GM19023 (cell line): ENCODE data around the gene TRANK1.
"Not testable (repeated sequence)": the region's sequence is repeated elsewhere in the genome, so short reads cannot be mapped to it uniquely, and the experiment has no call there.

ENCODE experiments used
- ATAC-seq: cut with Tn5 transposase; IDR thresholded peaks from one replicate; pipeline ENCODE4 v1.9.1; 2021; ENCODE audit warnings: mild to moderate bottlenecking, moderate library complexity; ENCODE audit not compliant: unreplicated experiment

TRANK1 gene

DNA sequence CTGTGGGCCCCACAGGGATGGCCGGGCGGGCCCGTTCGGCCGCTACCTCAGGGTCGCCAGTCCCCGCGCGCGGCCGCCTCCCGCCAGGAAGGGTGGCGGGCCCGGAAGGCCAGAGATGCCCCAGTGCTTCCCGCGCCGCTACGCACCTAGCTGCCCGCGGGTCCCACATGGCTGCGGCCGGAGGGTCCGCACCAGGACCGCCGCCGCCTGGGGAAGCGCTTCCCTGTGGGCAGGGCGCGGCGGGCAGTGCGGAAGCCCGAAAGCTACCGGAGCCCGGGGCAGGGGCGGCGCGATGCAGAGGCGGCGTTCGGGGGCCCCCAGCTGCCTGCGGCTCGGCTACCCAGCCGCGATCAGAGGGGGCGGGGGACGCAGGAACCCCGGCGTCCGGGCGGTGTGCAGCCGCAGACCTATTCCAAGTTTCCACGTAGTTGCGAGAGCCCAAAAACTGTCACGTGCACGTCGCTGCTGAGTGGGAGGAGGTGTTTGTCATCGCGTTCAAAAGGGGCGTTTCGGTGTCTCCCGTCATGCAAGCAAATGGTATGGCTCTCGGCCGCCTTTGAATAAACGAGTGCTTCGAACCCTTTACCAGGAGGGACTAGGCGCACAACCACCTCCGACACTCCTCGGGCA, at the start of gene TRANK1:
Gene TRANK1, minus strand, starts transcription at position 414 of the 630 bp plus-strand sequence. Its CDS starts 245 bp downstream, at position 169.
- peak; percentile 66 for ATAC-seq

DNA sequence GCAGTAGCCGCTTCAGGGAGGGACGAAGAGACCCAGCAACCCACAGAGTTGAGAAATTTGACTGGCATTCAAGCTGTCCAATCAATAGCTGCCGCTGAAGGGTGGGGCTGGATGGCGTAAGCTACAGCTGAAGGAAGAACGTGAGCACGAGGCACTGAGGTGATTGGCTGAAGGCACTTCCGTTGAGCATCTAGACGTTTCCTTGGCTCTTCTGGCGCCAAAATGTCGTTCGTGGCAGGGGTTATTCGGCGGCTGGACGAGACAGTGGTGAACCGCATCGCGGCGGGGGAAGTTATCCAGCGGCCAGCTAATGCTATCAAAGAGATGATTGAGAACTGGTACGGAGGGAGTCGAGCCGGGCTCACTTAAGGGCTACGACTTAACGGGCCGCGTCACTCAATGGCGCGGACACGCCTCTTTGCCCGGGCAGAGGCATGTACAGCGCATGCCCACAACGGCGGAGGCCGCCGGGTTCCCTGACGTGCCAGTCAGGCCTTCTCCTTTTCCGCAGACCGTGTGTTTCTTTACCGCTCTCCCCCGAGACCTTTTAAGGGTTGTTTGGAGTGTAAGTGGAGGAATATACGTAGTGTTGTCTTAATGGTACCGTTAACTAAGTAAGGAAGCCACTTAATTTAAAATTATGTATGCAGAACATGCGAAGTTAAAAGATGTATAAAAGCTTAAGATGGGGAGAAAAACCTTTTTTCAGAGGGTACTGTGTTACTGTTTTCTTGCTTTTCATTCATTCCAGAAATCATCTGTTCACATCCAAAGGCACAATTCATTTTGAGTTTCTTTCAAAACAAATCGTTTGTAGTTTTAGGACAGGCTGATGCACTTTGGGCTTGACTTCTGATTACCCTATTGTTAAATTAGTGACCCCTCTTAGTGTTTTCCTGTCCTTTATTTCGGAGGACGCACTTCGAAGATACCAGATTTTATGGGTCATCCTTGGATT, 48.8 kb upstream of the TRANK1 start, which contains the start of gene MLH1:
Gene MLH1, plus strand, starts transcription at position 193 of the 958 bp plus-strand sequence. Its CDS starts 30 bp downstream, at position 223.
- peak; percentile 91 for ATAC-seq

- ATAC-seq, result peak; percentile 84
Measured at GRCh38 chr3:36992806-36993325, 48.0 kb upstream of the TRANK1 start, which contains the start of gene EPM2AIP1. EPM2AIP1 (minus strand) TSS chr3:36993131; CDS start chr3:36993077, 54 bp downstream.

DNA sequence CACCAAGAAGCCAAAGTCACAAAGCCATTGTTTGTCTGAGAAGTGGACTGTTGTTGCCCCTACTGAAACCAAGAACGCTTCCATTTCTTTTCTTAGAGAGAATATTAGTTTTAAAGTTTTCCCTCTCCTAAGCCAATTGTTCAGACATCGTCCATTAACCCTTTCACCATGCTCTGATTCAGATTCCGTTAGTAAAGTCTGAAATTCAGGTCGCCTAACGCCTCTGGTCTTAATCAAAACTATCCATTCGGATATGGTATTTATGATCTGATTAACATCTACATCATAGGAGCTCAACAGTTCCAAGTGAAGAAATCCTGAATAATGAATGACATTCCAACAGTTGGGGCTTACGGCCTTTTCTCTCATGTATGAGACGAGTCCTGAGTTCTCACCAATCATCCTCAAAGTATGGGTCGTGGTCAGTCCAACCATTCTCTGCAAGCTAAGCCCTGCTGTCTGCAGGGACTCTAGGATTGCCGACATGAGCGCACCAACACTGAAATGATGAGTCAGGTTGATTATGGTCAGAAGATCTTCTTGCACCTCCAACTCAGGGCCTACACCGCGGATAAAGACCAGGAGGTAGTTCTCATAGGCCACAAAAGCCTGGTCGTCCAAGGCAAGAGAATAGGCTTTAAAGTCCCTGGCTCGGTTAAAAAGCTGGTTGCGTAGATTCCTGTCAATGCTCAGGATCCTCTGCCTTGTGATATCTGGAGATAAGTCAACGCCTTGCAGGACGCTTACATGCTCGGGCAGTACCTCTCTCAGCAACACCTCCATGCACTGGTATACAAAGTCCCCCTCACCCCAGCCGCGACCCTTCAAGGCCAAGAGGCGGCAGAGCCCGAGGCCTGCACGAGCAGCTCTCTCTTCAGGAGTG, 47.3 kb upstream of the TRANK1 start:
- no peak for ATAC-seq

DNA sequence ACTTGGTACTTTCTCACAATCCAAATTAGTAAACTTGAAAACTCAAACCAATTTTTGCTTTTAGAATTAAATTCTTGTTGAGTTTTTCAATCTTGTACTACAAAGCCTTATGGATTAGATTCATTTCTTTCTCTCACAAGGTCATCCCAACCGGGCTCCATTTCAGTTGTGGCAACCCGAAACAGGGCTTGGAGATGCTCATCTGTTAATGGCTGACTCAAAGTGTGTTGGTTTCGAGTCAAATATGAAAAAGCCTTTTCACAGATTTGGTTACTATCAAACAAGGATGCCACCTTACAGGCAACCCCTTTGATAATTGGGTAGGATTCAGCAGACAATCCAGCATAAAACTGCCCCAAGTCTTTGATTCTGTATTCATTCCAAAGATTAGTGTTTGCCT, 46.3 kb upstream of the TRANK1 start:
- ATAC-seq, result no peak

DNA sequence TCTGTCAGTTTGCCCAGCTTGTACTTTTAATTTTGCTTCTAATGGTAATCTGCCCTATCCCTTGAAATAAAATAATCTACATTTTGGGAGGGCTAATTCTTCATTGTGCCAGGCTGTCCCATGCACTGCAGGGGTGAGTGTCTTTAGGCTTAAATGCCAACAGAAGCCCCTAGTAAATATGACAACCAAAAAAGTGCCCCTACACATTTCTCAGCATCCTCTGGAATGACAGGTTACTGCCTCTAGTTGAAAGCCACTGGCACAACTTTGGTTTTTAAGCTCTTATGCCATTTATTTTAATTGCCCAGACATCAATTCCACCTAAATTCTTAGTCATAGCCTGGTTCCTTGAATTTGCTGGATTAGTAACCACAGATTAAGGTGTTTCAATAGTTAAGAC, 44.7 kb upstream of the TRANK1 start:
- ATAC-seq, result no peak

DNA sequence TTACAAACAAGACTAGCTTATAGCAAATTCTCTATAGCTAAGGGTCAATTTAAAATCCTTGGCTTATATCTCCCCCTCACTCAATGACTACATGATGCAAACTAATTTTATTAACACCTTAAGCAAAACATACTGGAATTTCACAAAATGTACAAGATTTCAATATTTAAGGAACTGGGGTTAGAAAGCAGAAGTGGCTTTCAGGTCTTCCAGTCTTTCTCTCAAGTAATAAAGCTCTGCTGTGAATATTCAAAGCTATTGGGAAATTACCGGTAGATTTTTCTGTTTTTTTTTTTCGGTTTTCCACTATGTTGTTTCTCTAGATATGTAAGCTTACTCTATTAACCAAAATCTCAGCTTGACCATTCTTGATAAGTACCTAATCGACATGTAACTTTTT, 44.2 kb upstream of the TRANK1 start:
- ATAC-seq, result no peak

- no peak for ATAC-seq
Measured at GRCh38 chr3:36988356-36988755, 43.5 kb upstream of the TRANK1 start.

- ATAC-seq, result no peak
Measured at GRCh38 chr3:36981006-36981405, 36.2 kb upstream of the TRANK1 start.

DNA sequence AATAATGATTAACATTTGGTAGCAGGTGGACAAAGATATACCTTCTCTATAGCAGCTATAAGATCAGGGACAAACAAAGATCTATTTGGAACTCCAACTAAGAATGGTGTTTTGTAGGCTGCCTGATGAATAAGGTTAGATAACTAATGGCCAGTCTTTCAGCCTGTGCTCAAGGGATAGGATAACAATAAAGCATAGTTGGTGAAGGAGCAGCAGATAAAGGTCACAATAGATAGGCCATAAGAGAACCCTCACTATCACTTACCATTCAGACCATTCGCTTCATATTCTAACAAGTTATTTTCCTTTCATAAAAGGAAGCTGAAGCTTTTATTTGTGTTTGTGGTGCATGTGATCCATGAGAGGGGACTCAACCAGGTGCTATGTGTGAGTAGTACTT, 28.3 kb upstream of the TRANK1 start:
- no peak for ATAC-seq

DNA sequence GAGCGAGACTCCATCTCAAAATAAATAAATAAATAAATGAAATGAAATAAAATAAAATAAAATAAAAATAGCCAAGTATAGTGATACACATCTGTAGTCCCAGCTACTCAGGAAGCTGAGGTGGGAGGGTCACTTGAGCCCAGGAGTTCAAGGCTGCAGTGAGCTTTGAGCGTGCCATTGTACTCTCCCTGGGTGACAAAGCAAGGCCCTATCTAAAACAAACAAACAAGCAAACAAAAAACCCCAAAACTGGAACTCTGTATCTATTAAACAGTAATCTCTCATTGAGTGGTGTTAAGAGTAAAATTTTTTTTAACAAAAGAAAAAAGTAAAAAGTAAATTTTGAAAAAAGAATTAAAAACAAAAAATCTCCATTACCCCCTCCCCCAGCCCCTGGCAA, 27.3 kb upstream of the TRANK1 start:
- no peak for ATAC-seq

DNA sequence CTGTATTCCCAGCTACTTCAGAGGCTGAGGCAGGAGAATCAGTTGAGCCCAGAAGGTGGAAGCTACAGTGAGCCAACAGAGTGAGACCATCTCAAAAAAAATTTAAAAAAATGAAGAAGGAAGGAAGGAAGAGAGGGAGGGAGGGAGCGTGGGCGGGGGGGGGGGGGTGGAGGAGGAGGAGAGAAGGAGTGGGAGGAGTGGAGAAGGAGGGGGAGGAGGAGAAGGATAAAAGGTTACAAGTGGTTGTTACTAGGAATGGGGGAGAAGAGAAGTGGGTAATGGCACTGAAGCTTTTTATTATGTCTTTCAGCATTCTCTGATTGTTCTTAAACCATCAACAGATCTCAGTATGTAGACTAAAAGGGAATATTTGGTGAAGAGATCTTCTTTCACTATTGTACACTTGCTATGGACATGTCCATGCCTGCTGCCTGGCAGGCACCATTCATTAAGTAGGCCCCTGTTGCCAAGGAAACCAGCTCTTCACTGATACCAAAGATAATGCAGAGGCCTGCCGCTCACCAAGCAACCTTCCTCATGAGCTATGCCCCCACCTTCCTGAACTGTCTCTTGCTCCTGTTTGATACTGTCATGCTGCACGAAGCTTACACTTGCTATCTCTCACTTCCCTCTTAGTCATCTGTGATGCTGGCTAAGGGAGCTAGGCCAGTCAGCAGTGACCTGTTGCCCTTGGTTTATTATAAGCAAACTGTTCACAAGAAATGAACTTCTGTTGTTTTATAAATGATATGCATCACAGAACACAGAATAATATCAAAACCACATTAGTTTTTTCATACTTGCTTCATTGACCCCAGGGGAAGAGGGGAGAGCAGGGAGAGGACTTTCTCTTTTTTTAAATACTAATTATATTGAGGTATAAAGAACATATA, 24.9 kb upstream of the TRANK1 start:
- ATAC-seq, result peak; percentile 97

- no peak for ATAC-seq
Measured at GRCh38 chr3:36969085-36969484, 24.2 kb upstream of the TRANK1 start.

DNA sequence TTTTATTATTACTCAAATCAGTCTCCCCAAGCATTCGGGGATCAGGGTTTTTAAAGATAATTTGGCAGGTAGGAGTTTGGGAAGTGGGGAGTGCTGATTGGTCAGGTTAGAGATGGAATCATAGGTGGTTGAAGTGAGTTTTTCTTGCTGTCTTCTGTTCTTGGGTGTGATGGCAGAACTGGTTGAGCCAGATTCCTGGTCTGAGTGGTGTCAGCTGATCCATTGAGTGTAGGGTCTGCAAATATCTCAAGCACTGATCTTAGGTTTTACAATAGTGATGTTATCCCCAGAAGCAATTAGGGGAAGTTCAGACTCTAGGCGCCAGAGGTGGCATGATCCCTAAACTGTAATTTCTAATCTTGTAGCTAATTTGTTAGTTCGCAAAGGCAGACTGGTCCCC, 20.6 kb upstream of the TRANK1 start:
- ATAC-seq, result no peak

DNA sequence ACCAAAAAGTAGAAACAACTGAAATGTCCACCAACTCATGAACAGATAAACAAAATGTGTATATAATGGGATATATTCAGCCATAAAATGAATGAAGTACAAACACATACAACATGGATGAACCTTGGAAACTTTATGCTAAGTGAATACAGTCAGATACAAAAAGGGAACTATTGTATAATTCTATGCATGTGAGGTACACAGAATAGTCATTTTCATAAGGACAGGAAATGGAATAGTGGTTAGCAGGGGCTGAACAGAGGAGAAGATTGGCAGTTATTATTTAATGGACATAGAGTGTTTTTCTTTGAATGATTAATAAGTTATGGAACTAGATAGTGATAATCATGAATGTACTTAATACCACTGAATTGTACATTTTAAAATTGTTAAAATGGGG, 20.0 kb upstream of the TRANK1 start:
- no peak for ATAC-seq

DNA sequence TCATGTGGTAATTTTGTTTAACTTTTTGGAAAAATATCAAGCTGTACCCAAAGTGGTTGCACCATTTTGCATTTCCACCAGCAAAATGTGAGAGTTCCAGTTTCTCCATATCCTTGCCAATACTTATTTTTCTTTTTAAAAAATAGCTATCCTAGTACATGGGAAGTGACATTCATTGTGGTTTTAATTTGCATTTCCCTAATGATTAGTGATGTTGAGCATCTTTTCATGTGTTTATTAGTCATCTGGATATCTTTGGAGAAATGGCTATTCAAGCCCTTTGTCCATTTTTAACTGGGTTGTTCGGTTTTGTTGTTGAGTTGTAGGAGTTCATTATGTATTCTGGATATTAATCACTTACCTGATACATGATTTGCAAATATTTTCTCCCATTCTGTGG, 19.5 kb upstream of the TRANK1 start:
- ATAC-seq, result no peak

DNA sequence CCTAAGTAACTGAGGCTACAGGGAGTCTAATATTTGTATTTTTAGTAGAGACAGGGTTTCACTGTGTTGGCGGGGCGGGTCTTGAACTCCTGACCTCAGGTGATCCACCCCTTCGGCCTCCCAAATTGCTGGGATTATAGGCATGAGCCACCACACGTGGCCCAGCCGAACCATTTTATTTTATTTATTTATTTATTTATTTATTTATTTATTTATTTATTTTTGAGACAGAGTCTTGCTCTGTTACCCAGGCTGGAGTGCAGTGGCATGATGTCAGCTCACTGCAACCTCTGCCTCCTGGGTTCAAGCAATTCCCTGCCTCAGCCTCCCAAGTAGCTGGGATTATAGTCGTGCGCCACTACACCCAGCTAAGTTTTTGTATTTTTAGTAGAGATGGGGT, 18.2 kb upstream of the TRANK1 start:
- not testable (repeated sequence) for ATAC-seq

DNA sequence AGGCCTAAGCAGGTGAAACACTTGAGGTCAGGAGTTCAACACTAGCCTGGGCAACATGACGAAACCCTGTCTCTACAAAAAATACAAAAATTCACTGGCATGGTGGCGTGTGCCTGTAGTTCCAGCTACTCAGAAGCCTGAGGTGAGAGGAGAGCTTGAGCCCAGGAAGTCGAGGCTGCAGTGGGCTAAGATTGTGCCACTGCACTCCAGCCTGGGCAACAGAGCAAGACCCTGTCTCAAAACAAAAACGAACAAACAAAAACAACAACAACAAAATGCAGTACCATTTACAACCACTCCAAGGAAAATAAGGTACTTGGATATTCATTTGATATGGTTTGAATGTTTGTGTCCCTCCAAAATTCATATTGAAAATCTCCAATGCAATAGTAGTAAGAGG, 15.6 kb upstream of the TRANK1 start:
- ATAC-seq, result no peak

DNA sequence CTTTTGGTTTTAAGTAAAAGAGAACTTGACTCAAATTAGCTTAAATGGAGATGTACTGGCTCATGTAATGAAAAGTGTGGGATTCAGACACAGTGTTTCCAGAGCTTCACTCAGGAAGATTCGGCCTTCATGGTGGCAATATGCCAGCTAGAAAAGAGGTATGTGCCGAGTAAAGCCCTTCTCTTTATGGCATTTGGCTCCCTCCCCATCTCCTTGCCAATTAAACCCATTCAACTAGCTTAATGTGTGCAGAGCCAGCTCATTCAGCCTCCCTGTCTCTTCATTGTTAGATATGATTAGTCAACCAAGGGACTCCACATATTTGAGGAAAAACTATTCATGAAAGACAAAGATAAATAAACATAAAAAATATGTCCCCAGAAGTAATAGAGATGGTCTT, 15.0 kb upstream of the TRANK1 start:
- no peak for ATAC-seq
